Measurements from ENCODE around the gene LLPH.

DNA sequence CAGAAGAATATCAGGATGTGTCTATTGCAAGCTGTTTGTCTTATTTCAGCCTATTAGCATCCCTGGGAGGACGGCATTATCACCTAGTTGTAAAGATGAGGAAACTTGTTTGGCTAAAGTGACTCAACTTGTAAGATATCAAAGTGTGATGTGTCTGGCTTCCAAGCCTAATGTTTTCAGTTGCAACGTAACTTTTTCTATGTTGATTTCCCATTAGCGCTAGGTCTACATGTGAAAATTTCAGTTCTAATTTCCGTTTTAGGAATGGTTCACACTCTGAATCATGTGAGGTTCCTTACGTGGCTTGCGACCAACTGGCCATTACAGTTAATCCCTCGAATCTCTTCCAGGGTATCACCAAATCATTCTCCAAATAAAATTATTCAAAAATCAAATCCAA lies 58.0 kb downstream of the LLPH start:
- TF ChIP-seq, protein P1, sequence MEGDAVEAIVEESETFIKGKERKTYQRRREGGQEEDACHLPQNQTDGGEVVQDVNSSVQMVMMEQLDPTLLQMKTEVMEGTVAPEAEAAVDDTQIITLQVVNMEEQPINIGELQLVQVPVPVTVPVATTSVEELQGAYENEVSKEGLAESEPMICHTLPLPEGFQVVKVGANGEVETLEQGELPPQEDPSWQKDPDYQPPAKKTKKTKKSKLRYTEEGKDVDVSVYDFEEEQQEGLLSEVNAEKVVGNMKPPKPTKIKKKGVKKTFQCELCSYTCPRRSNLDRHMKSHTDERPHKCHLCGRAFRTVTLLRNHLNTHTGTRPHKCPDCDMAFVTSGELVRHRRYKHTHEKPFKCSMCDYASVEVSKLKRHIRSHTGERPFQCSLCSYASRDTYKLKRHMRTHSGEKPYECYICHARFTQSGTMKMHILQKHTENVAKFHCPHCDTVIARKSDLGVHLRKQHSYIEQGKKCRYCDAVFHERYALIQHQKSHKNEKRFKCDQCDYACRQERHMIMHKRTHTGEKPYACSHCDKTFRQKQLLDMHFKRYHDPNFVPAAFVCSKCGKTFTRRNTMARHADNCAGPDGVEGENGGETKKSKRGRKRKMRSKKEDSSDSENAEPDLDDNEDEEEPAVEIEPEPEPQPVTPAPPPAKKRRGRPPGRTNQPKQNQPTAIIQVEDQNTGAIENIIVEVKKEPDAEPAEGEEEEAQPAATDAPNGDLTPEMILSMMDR (IDR thresholded peaks at IDR 0.05 in 4 of 5, conservative IDR thresholded peaks at IDR 0.05 in 1 of 5), result no peak
- no peak for TF ChIP-seq POLR2A (IDR thresholded peaks at IDR 0.05)
